Measurements from ENCODE around the gene CBX6.

The CBX6 gene

GRCh38 chr22:38837414-38837928 lies 34.5 kb downstream of the CBX6 start:
- no peak for DNase-seq

DNA sequence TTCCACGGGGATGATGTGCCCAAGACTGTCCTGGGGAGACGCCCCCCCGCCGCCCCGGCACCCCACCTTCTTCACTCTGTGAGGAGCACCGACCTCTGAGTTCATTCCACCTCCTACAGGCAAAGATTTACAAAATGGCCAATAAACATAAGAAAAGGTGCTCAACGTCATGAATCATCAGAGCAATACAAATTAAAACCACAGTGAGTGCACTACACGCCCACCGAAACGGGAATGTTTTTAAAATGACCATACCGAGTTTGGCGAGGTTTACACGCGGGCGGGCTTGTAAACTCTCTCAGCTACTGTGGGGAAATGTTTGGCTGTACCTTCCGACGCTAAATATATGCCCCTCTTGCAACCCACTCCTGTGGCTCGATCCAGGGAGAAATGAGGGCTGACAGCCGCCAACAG lies 36.1 kb downstream of the CBX6 start:
- no peak for DNase-seq

- DNase-seq = no peak
These were observed 37.0 kb downstream of the CBX6 start for GRCh38 chr22:38834991-38835390.

GRCh38 chr22:38834215-38834953 lies 37.6 kb downstream of the CBX6 start:
- DNase-seq = no peak

DNA sequence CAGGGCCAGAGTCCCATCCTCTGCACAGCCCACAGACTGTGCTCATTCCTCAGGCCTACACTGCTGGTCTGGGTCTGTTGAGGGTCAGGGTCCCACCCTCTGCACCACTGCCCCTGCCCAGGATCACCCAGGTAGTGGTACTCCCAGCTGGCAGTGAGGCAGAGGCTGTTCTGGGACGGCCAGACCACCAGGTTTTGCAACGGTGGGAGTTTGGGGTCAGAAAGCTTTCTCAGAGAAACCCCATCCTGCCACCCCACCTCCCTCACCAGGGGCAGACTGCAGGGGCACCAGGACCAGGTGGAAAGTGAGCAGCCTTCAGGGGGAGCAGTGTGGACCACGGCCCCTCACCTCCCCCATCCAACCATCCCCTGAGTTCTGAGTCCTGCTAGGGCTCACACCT lies 39.0 kb downstream of the CBX6 start:
- DNase-seq = no peak

DNA sequence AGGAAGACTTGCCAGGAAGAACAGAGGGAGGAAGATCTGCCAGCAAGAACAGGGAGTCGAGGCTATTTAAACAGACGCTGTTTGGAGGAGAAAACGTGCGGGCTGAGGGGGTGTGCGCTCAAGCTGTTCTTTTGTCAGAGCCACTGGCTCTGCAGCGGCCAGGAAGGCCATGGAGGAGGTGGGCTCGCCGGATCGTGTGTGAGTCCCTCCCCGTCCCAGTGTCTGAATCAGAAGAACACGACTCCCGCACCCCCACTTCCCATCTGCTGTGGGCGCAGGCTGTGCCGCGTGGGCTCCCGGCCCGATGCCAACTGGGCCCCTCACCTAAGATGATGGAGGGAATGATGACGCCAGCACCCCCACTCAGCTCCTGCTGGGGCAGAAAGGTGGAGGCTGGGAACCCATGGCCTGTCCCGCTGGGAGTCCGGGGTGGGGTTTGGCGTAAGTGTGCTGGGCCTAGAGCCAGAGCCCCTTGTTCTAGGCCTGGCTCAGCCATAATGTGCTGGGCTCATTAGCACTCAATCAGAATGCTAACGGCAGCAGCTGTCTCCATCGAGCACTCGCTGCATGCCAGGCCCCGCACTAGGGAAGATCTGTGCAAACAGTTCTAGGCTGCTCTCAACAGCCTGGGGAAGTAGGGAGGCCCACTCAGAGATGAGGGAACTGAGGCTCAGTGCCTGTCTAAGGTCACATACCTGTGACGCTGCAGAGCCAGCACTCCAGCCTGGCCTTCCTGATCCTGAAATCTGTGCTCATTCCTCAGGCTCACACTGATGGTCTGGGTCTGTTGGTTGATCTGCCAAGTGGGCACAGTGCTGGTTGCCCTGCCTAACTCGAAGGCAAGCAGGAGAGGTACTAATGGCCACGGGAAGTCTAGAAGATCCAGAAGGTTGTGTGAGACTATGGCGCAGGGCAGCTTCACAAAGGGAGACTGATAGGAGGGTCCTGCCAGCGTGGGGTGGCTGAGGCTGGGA lies 39.7 kb downstream of the CBX6 start:
- no peak for DNase-seq

- DNase-seq = no peak
These were observed 40.7 kb downstream of the CBX6 start for GRCh38 chr22:38831166-38831945.

GRCh38 chr22:38830845-38831108 lies 41.2 kb downstream of the CBX6 start:
- DNase-seq = no peak

DNA sequence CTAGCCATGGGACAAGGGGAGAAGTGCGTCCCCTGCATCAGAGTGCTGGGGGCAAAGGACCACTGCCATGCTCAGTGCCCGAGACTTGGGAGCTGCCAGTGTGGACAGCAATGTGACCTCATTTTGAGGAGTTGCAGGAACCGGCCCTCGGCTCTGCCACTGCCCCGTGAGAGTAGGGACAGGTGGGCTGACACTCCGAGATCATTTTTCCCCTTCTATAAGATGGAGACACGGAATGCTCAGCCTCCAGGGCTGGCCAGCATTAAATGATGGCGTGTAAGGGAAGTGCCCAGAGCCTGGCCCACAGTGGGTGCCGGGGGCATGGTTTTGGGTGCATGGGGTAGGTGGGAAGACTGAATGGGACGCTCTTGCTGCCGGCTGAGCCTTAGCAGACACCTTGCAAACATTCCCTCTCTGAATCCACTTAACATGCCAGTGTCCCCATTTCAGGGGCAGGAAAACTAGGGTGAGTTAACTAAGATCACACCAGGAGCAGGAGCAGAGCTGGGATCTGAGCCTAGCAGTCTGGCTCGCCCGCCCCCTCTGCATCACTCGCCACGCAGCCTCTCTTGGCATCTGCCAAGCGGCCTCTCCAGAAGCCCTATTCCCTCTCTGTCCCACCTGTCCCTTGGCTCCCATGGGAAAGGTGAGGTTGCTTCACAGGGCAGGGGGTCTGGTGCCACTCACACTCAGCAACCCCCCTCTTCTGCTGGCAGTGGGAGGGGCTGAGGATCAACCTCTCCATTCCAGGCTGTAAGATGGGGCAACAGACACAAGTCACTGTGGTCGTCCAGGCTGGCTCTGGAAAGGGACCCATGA lies 41.8 kb downstream of the CBX6 start:
- DNase-seq = no peak

DNA sequence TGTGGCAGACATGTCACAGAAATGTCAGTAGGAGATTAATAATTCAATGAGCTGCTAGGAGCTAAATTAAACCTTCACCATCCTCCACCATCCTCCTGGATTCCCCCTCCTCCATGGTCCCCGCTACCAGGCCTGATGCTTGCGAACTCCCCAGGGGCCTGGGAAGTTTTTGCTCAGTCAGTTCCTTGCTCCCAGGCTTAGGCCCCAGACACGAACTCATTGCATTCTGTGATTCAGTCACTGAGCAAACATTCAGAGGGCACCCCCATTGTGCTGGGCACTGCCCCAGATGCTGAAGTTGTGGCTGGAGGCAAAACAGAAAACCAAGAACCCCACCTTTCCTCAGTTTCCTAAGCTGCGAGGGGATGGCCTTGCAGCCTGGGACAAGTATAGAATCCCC lies 42.5 kb downstream of the CBX6 start:
- no peak for DNase-seq

- no peak for DNase-seq
These were observed 43.3 kb downstream of the CBX6 start for GRCh38 chr22:38828616-38829205.

DNA sequence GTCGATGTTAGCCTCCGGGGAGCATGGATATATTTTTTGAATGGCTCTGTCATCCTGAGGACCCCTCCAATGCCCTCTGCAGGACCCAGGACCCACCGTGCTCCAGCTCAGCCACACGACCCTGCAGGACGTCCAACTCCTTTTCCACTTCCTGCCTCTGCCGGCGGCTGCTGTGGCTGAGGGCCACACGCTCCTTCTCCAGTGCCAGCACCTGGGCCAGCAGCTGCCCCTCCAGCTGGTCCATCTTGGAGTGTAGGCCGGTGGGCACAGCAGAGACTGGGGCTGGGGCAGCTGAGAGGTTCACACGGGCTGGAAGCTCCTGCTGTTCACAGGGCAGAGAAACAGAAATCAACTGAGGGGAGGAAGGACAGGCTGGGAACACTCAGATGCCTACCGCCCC lies 43.8 kb downstream of the CBX6 start:
- no peak for DNase-seq

- DNase-seq = no peak
These were observed 44.5 kb downstream of the CBX6 start for GRCh38 chr22:38827510-38827909.

DNA sequence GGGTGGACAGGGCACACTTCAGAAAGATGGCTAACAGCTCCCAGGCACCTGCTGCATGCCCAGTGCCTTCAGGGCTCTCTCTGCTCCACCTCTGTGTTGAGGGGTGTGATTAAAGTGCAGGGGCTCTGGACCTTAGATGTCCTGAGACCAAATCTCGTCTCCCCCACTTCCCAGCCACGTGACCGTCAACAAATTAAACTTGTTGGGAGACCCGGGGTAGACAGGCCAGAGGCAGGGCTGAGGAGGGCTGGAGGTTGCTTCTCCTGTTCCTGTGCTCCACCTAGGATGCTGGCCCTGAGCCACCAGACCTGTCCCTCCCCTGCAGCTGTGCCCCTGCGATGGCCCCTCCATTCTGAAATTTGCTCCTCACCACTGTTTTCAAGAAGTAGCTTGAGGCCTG lies 45.2 kb downstream of the CBX6 start:
- DNase-seq = no peak

GRCh38 chr22:38826386-38826785 lies 45.6 kb downstream of the CBX6 start:
- no peak for DNase-seq

- peak; percentile 50 for DNase-seq
These were observed 47.4 kb downstream of the CBX6 start for GRCh38 chr22:38824585-38824984.

- no peak for DNase-seq
These were observed 48.4 kb downstream of the CBX6 start for GRCh38 chr22:38823637-38824036.

GRCh38 chr22:38823076-38823475 lies 48.9 kb downstream of the CBX6 start:
- DNase-seq = no peak

- no peak for DNase-seq
These were observed 52.0 kb downstream of the CBX6 start for GRCh38 chr22:38820020-38820419.

DNA sequence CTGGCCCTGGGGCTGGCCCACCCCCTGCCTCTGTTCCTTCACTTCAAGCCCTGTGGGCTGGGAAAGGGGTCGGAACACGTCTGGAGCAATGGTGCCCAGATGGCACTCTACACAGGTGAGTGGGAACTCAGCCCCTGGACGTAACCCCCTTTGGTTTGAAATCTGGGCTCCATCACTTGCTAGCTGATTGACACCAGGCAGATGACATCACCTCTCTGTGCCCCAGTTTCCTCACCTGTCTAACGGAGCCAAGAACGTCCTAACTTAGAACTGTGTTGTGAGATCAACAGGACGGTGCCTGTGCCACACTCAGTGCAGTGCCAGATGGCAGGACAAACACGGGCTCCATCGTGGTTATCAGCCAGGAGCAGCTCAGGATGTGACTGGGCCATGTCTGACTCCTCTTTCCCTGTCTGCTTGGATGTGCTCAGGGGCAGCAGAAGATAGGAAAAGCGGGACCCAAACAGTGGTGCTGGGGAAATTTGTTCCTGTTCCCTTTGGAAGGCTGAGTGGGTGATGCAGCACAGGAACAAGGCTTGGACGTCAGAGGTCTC lies 52.6 kb downstream of the CBX6 start:
- no peak for DNase-seq

DNA sequence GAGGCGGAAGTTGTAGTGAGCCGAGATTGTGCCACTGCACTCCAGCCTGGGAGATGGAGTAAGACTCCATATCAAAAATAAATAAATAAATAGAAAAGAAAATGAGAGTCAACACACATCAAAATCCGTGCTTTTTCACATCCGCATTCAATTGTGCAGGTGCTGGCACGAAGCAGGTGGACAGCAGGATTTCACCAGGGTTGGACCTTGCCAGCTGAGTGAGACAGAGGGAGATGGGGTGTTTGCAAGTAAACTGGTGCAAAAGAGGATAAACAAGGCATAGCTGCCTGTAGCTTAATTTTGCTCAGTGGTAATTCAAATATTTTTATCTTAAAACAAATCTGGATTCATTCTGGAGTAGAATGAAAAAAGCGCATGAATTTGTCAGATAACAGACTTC lies 54.8 kb downstream of the CBX6 start:
- DNase-seq = no peak

GRCh38 chr22:38815842-38816241 lies 56.2 kb downstream of the CBX6 start:
- DNase-seq = no peak
